Liver (tissue), 9 donors: ENCODE results near the gene SDK2. TPM values are rescaled to one million over a fixed set of nuclear protein-coding genes. Genes with fewer than 3 reads are reported as not detected.

Experiments
- DNase-seq: peaks from one replicate; pipeline ENCODE4 v3.0.0-alpha.2; 2017; ENCODE audit warnings: low spot score
- H3K27ac ChIP-seq, 2 donors: one replicate each; pipeline ENCODE4 v1.7.0; 2013; ENCODE audit warnings: inconsistent platforms in 2 of 2, low read length in 2 of 2, control low read depth in 1 of 2, low read depth in 1 of 2, mild to moderate bottlenecking in 1 of 2
- H3K27me3 ChIP-seq, 4 donors: one replicate each; pipeline versions ENCODE4 v1.6.1 to v1.7.0; 2013; ENCODE audit warnings: low read length in 3 of 4, inconsistent platforms in 1 of 4, mild to moderate bottlenecking in 1 of 4, moderate library complexity in 1 of 4; ENCODE audit not compliant: control insufficient read depth in 4 of 4, insufficient read depth in 4 of 4
- H3K36me3 ChIP-seq, 4 donors: one replicate each; pipeline versions ENCODE4 v1.6.1 to v1.7.0; 2013; ENCODE audit warnings: low read length in 3 of 4, mild to moderate bottlenecking in 3 of 4, low read depth in 1 of 4, moderate library complexity in 1 of 4; ENCODE audit not compliant: control insufficient read depth in 4 of 4, insufficient read depth in 3 of 4
- H3K4me1 ChIP-seq, 4 donors: one replicate each; pipeline versions ENCODE4 v1.6.1 to v1.7.0; 2013; ENCODE audit warnings: low read length in 3 of 4, mild to moderate bottlenecking in 3 of 4, moderate library complexity in 1 of 4; ENCODE audit not compliant: control insufficient read depth in 4 of 4, insufficient read depth in 4 of 4
- H3K4me3 ChIP-seq, 3 donors: one replicate each; pipeline versions ENCODE4 v1.6.1 to v1.7.0; 2013; ENCODE audit warnings: low read length in 3 of 3, control low read depth in 1 of 3, low read depth in 1 of 3, mild to moderate bottlenecking in 1 of 3
- H3K9ac ChIP-seq, 2 donors: one replicate each; pipeline ENCODE4 v1.7.0; 2013; ENCODE audit warnings: low read length in 2 of 2, mild to moderate bottlenecking in 2 of 2, moderate library complexity in 2 of 2, control low read depth in 1 of 2, low read depth in 1 of 2
- H3K9me3 ChIP-seq, 4 donors: one replicate each; pipeline versions ENCODE4 v1.6.1 to v1.7.0; 2013; ENCODE audit warnings: low read length in 3 of 4; ENCODE audit not compliant: control insufficient read depth in 4 of 4
- EGR1 ChIP-seq, 2 donors: IDR thresholded peaks; 2 replicates each; pipeline ENCODE4 v1.6.1; 2016 to 2018; ENCODE audit warnings: antibody characterized with exemption in 2 of 2, low read depth in 2 of 2
- FOXA2 ChIP-seq: IDR thresholded peaks from 2 replicates; pipeline ENCODE4 v1.6.1; 2016; ENCODE audit warnings: antibody characterized with exemption
- HNF4A ChIP-seq, 2 donors: conservative IDR thresholded peaks; 2 replicates each; pipeline ENCODE4 v1.6.1; 2016; ENCODE audit warnings: antibody characterized with exemption in 2 of 2, mild to moderate bottlenecking in 2 of 2
- HNF4G ChIP-seq: IDR thresholded peaks from 2 replicates; pipeline ENCODE4 v1.6.1; 2016; ENCODE audit warnings: antibody characterized with exemption
- MAX ChIP-seq: IDR thresholded peaks from 2 replicates; pipeline ENCODE4 v1.6.1; 2016; ENCODE audit warnings: antibody characterized with exemption
- NR2F2 ChIP-seq: IDR thresholded peaks from 2 replicates; pipeline ENCODE4 v1.6.1; 2016; ENCODE audit warnings: antibody characterized with exemption
- RAD21 ChIP-seq, 2 donors: IDR thresholded peaks; 2 replicates each; pipeline ENCODE4 v1.6.1; 2016; ENCODE audit warnings: antibody characterized with exemption in 2 of 2, mild to moderate bottlenecking in 2 of 2
- SP1 ChIP-seq: IDR thresholded peaks from 2 replicates; pipeline ENCODE4 v1.6.1; 2018; ENCODE audit warnings: antibody characterized with exemption, mild to moderate bottlenecking
- TAF1 ChIP-seq: conservative IDR thresholded peaks from 2 replicates; pipeline ENCODE4 v1.6.1; 2016; ENCODE audit warnings: antibody characterized with exemption, mild to moderate bottlenecking
- YY1 ChIP-seq: IDR thresholded peaks from 2 replicates; pipeline ENCODE4 v1.6.1; 2016; ENCODE audit warnings: antibody characterized with exemption, mild to moderate bottlenecking
- ZBTB33 ChIP-seq: IDR thresholded peaks from 2 replicates; pipeline ENCODE4 v1.6.1; 2016; ENCODE audit warnings: antibody characterized with exemption
- WGBS: extraction: QIAGEN DNeasy Blood & Tissue Kit; methylation state at CpG from one replicate; pipeline ENCODE4 v1.1.7; 2013; 5-methylcytosine and 5-hydroxymethylcytosine counted together
- polyA plus RNA-seq, 2 donors: library from polyadenylated mRNA; stranded (reverse) in 1 of 2; unstranded in 1 of 2; fragments of 200-250 nt in 1 of 2; fragments of >200 nt in 1 of 2; fragmentation: Nextera tagmentation in 1 of 2; extraction: Ambion mirVana in 1 of 2; gene quantifications; one replicate each; pipeline versions ENCODE4 v1.2.1 to v1.2.3, GENCODE V29; 2013 to 2015
- total RNA-seq, 2 donors: library from RNA; depleted of rRNA; stranded (reverse); fragments of >200 nt; gene quantifications; one replicate each; pipeline ENCODE4 v1.2.3, GENCODE V29; 2014
- TF ChIP-seq, protein P1 (sequence below): fragments of 150-350 bp; IDR thresholded peaks from 2 replicates; pipeline ENCODE4 v1.5.1; 2017; ENCODE audit warnings: improper control_type of control experiment, low read depth, low read length; ENCODE audit not compliant: missing input control
- TF ChIP-seq, protein P2 (sequence below): IDR thresholded peaks from 2 replicates; pipeline ENCODE4 v1.6.1; 2016; ENCODE audit warnings: antibody characterized with exemption, mild to moderate bottlenecking
- TF ChIP-seq, protein P3 (sequence below): IDR thresholded peaks from 2 replicates; pipeline ENCODE4 v1.6.1; 2016; ENCODE audit warnings: antibody characterized with exemption
- donor health status: healthy.
- donor health status: healthy.
- donor health status: healthy.
- donor health status: healthy.
- donor health status: healthy.

Gene SDK2
- total and polyA plus RNA-seq, 4 donors = 0.05 to 0.42 (median 0.10) TPM

DNA sequence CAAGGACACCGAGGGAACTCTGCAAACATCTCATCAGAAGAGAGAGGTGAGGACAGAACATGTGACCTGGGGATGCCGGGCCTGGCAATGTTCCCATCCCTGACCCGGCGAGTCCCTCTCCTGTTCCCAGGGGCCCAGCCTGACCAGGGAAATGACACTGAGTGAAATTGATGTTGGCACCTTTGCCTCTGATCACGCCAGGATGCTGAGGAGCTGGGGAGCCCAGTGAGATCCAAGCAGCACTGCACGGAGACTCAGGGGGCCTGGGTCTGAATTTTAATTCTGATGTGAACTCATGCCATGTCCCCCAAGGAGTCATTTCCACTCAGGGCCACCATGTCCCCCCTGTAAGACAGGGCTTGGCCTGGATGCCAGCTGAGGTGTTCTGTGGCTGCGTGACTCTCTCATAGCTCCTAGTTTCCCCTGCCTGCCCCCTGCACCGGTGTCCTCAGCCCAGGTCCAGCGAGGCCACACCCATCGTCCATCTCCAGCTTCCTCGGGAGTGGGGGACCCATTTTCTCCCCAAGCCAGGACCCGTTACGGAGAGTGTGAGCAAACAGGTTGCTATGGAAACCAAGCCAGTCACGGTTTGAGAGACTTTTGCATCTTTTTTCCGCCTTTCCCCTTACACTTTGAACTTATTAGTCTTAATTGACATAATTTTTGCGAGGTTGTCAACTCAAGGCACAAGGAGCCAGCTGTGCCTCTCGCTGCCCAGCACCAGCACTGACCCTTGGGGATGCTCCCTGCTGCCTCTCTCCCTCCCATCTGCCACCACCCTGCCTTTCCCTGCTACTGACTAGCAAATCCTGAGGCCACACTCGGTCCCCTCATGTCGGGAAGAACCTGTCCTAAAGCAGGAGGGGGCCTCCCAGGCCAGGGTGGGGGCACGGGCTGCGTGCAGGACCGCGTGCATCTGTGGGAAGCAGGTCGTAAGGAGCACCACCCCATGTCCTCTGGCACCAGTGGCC lies 150.0 kb downstream of the SDK2 start:
- Histone ChIP-seq H3K4me1 (no peaks in the 10 kb centered on the region), H3K9ac (no peak overlapping the region), H3K9me3 (no peaks in the 10 kb centered on the region), H3K4me3 (no peak overlapping the region), H3K27ac (no peak overlapping the region), H3K36me3 (no peaks in the 10 kb centered on the region), H3K27me3 (peaks cover 0 to 2% (median 0%) of the 10 kb centered on the region in 4 donors)
- WGBS = 59% methylated on average over 24 of the region's 24 CpGs
- no peak for DNase-seq
- TF ChIP-seq ZBTB33 = no peak
- TF ChIP-seq YY1 = no peak
- TF ChIP-seq EGR1 (IDR thresholded peaks at IDR 0.05; ENCODE audit: low read depth in 2 of 2) = no peak
- no peak for TF ChIP-seq HNF4A (conservative IDR thresholded peaks at IDR 0.05)
- TF ChIP-seq TAF1 = no peak
- TF ChIP-seq, protein P1, sequence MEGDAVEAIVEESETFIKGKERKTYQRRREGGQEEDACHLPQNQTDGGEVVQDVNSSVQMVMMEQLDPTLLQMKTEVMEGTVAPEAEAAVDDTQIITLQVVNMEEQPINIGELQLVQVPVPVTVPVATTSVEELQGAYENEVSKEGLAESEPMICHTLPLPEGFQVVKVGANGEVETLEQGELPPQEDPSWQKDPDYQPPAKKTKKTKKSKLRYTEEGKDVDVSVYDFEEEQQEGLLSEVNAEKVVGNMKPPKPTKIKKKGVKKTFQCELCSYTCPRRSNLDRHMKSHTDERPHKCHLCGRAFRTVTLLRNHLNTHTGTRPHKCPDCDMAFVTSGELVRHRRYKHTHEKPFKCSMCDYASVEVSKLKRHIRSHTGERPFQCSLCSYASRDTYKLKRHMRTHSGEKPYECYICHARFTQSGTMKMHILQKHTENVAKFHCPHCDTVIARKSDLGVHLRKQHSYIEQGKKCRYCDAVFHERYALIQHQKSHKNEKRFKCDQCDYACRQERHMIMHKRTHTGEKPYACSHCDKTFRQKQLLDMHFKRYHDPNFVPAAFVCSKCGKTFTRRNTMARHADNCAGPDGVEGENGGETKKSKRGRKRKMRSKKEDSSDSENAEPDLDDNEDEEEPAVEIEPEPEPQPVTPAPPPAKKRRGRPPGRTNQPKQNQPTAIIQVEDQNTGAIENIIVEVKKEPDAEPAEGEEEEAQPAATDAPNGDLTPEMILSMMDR = no peak
- no peak for TF ChIP-seq NR2F2

GRCh38 chr17:73492821-73493814 lies 151.1 kb downstream of the SDK2 start:
- Histone ChIP-seq H3K9me3 (no peaks in the 10 kb centered on the region), H3K27ac (no peak overlapping the region), H3K9ac (no peak overlapping the region), H3K4me3 (no peak overlapping the region), H3K4me1 (no peaks in the 10 kb centered on the region), H3K27me3 (peaks cover 0 to 3% (median 1%) of the 10 kb centered on the region in 4 donors), H3K36me3 (no peaks in the 10 kb centered on the region)
- no peak for DNase-seq
- WGBS = 49% methylated on average over 22 of the region's 22 CpGs
- TF ChIP-seq SP1 = no peak
- TF ChIP-seq HNF4G = no peak
- TF ChIP-seq YY1 = no peak
- no peak for TF ChIP-seq FOXA2
- TF ChIP-seq ZBTB33 = no peak
- no peak for TF ChIP-seq MAX
- no peak for TF ChIP-seq NR2F2
- TF ChIP-seq, protein P2, sequence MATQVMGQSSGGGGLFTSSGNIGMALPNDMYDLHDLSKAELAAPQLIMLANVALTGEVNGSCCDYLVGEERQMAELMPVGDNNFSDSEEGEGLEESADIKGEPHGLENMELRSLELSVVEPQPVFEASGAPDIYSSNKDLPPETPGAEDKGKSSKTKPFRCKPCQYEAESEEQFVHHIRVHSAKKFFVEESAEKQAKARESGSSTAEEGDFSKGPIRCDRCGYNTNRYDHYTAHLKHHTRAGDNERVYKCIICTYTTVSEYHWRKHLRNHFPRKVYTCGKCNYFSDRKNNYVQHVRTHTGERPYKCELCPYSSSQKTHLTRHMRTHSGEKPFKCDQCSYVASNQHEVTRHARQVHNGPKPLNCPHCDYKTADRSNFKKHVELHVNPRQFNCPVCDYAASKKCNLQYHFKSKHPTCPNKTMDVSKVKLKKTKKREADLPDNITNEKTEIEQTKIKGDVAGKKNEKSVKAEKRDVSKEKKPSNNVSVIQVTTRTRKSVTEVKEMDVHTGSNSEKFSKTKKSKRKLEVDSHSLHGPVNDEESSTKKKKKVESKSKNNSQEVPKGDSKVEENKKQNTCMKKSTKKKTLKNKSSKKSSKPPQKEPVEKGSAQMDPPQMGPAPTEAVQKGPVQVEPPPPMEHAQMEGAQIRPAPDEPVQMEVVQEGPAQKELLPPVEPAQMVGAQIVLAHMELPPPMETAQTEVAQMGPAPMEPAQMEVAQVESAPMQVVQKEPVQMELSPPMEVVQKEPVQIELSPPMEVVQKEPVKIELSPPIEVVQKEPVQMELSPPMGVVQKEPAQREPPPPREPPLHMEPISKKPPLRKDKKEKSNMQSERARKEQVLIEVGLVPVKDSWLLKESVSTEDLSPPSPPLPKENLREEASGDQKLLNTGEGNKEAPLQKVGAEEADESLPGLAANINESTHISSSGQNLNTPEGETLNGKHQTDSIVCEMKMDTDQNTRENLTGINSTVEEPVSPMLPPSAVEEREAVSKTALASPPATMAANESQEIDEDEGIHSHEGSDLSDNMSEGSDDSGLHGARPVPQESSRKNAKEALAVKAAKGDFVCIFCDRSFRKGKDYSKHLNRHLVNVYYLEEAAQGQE = no peak
- TF ChIP-seq, protein P3, sequence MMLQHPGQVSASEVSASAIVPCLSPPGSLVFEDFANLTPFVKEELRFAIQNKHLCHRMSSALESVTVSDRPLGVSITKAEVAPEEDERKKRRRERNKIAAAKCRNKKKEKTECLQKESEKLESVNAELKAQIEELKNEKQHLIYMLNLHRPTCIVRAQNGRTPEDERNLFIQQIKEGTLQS = no peak
- no peak for TF ChIP-seq HNF4A (conservative IDR thresholded peaks at IDR 0.05)
- no peak for TF ChIP-seq RAD21 (IDR thresholded peaks at IDR 0.05)
- TF ChIP-seq TAF1 = no peak
- TF ChIP-seq, protein P1 = no peak
